Activated T-cell treated with anti-CD3 and anti-CD28 coated beads, Interleukin-2, amount 50 U/mL, for 72 hours (primary cell): ENCODE data around the gene PRR11. TPM values are rescaled to one million over a fixed set of nuclear protein-coding genes. Genes with fewer than 3 reads are reported as not detected.
"Not testable (repeated sequence)": the region's sequence is repeated elsewhere in the genome, so short reads cannot be mapped to it uniquely, and the experiment has no call there.

Experiments
- ATAC-seq, 2 donors: fragments of 150-1000 bp; cut with Tn5 transposase; replicated peaks in 1 of 2; 2 replicates each; pipeline ENCODE4 v1.10.0; 2021; ENCODE audit warnings: moderate library complexity in 2 of 2, mild to moderate bottlenecking in 1 of 2
- DNase-seq, 2 donors: peaks; one replicate each; pipeline ENCODE4 v3.0.0; 2021 to 2022; ENCODE audit warnings: mixed read lengths in 1 of 2
- H3K27ac Mint-ChIP-seq: one replicate; pipeline ENCODE4 v1.8.0; 2022; ENCODE audit warnings: mild to moderate bottlenecking, moderate library complexity, mixed read lengths
- H3K27me3 Mint-ChIP-seq: one replicate; pipeline ENCODE4 v1.8.0; 2022; ENCODE audit warnings: low read depth, mixed read lengths
- H3K36me3 Mint-ChIP-seq, 2 donors: one replicate each; pipeline ENCODE4 v1.8.0; 2022; ENCODE audit warnings: mixed read lengths in 2 of 2, mild to moderate bottlenecking in 1 of 2; ENCODE audit not compliant: insufficient read depth in 2 of 2
- H3K4me1 Mint-ChIP-seq: one replicate; pipeline ENCODE4 v1.8.0; 2022; ENCODE audit warnings: low read depth, mixed read lengths
- H3K4me3 Mint-ChIP-seq, 2 donors: one replicate each; pipeline ENCODE4 v1.8.0; 2022; ENCODE audit warnings: mild to moderate bottlenecking in 2 of 2, mixed read lengths in 2 of 2, moderate library complexity in 2 of 2
- H3K9me3 Mint-ChIP-seq, 2 donors: one replicate each; pipeline ENCODE4 v1.8.0; 2022; ENCODE audit warnings: mixed read lengths in 2 of 2
- total RNA-seq, 2 donors: library from RNA; stranded (reverse); gene quantifications; one replicate each; pipeline ENCODE4 v1.2.3, GENCODE V29; 2022

Gene PRR11
- total RNA-seq, 2 donors from 2014 or later: 99.5 to 108 TPM

DNA sequence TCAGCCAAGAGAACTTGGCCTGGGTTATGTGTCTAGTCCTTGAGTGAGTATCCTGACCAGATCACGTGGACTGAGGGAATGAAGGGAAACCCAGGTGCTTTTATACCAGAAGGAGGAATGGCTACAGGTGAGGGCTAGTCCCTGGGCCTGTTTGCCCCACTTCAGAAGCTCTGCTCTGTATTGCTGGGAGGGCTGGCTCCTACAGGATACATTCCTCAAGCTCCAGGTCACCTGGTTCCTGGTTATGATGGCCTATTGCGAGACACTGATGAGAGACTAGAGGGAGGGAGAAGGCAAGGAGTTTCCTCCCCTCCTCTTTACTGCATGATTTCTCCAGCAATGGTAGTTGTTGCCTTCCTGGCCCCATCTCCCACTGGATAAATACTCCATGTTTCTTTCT, 35.3 kb downstream of the PRR11 start:
- H3K4me1 Mint-ChIP-seq: peaks cover 5% of the 10 kb centered on the region
- DNase-seq: no peak
- no peak overlapping the region for H3K27ac Mint-ChIP-seq
- no peak overlapping the region for H3K4me3 Mint-ChIP-seq
- no peaks in the 10 kb centered on the region for H3K27me3 Mint-ChIP-seq
- no peak for ATAC-seq
- H3K36me3 Mint-ChIP-seq: peaks cover 6 to 29% of the 10 kb centered on the region in 2 donors
- no peaks in the 10 kb centered on the region for H3K9me3 Mint-ChIP-seq

DNA sequence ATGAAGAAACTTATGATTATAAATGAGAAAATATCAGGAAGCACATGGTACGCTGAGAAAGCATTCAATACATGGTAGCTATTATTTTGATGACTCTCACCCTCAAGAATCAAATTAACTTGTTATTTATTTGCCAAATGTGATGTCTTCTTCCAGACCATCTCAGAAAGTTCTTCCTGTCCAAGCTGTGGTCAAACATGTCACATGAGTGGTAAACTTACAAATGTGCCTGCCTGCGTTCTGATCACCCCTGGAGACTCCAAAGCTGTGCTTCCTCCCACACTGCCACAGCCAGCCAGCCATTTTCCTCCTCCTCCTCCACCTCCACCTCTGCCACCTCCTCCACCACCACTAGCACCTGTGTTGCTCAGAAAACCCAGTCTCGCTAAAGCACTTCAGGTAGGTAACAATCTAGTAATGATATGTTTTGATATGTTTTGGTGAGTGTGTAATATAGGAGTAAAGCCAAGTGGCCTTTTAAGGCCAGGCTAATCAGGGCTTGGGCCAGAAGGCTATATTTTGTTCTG, 37.9 kb downstream of the PRR11 start:
- H3K4me3 Mint-ChIP-seq: no peak overlapping the region
- ATAC-seq: no peak
- H3K36me3 Mint-ChIP-seq: peaks cover 4 to 28% of the 10 kb centered on the region in 2 donors
- no peak overlapping the region for H3K27ac Mint-ChIP-seq
- DNase-seq: no peak
- no peaks in the 10 kb centered on the region for H3K27me3 Mint-ChIP-seq
- no peaks in the 10 kb centered on the region for H3K9me3 Mint-ChIP-seq
- peaks cover 5% of the 10 kb centered on the region for H3K4me1 Mint-ChIP-seq

DNA sequence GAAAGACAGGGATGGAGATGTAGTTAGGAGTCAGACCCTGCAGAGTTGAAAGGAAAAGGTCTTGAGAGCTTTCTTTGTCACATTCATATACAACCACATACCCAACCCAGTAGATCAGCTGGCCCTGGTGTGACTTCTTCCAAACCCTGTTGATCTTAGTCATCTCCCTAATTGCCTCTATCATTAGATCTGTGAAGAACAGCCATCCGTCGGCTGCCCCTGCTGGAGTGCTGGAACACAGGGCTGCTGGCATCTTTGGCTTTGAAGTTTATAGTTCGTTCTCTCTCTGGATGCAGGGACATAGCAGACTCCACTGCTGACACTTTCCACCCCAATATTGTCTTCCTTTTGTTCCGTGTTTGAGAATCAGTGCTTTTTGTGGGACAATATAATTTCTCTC, 43.9 kb downstream of the PRR11 start:
- ATAC-seq (no peak), DNase-seq (no peak)
- Mint-ChIP-seq H3K27ac (no peak overlapping the region), H3K4me3 (no peak overlapping the region), H3K27me3 (no peaks in the 10 kb centered on the region), H3K36me3 (peaks cover 0 to 26% of the 10 kb centered on the region in 2 donors), H3K9me3 (no peaks in the 10 kb centered on the region), H3K4me1 (no peaks in the 10 kb centered on the region)

DNA sequence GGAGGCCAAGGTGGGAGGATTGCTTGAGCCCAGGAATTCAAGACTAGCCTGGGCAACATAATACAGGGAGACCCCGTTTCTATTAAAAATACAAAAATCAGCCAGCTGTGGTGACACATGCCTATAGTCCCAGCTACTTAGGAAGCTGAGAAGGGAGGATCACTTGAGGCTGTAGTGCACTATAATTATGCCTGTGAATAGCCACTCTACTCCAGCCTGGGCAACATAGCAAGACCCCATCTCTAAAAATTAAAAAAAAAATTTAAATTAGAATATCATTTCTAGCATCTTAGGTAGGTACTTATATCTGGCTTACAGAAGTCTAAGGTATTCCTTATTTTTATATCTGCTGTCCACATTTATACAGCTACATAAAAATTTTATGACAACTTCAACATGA, 46.8 kb downstream of the PRR11 start:
- H3K4me1 Mint-ChIP-seq: no peaks in the 10 kb centered on the region

DNA sequence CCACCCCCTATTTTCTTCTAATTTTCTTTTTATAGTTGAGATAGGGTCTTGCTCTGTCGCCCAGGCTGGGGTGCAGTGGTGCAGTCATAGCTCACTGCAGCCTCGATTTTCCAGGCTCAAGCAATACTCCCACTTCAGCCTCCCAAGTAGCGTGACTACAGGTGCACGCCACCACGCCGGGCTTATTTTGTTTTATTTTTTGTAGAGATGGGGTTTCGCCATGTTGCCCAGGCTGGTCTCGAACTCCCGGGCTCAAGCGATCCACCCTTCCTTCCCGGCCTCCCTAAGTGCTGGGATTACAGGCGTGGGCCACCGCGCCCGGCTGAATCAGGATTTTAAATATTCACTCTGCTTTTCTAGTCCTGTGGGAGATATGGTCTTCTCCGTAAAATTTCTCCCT, 63.8 kb downstream of the PRR11 start:
- peaks cover 0 to 6% of the 10 kb centered on the region in 2 donors for H3K36me3 Mint-ChIP-seq

More for the DNA sequence above, 46.8 kb downstream of the PRR11 start:
- Mint-ChIP-seq H3K27ac (no peak overlapping the region), H3K27me3 (no peaks in the 10 kb centered on the region), H3K4me3 (no peak overlapping the region), H3K36me3 (peaks cover 0 to 17% of the 10 kb centered on the region in 2 donors), H3K9me3 (no peaks in the 10 kb centered on the region)
- DNase-seq (no peak), ATAC-seq (no peak)

DNA sequence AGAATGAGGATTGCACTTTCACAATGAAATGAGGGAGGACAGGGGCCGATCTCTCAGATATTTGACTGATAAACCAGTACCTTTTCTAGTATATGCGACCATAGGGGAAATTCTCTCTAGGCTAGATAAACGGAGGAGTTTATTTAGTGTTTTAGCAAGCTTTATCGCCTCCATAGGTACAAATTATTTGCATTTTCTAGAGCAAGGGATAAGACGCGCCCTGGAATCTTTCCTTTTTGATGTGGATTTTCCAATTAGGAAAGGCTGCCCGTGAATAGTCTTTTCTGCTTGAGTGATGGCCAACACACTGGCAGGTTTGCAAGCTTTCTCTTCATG, 64.4 kb downstream of the PRR11 start:
- no peak for DNase-seq

More for the DNA sequence above, 63.8 kb downstream of the PRR11 start:
- no peaks in the 10 kb centered on the region for H3K9me3 Mint-ChIP-seq
- no peak for DNase-seq
- no peak for ATAC-seq
- H3K27me3 Mint-ChIP-seq: no peaks in the 10 kb centered on the region
- H3K27ac Mint-ChIP-seq: no peak overlapping the region
- peaks cover 14% of the 10 kb centered on the region for H3K4me1 Mint-ChIP-seq
- peak overlapping the region in 1 of 2 donors; percentile 97 for H3K4me3 Mint-ChIP-seq

DNA sequence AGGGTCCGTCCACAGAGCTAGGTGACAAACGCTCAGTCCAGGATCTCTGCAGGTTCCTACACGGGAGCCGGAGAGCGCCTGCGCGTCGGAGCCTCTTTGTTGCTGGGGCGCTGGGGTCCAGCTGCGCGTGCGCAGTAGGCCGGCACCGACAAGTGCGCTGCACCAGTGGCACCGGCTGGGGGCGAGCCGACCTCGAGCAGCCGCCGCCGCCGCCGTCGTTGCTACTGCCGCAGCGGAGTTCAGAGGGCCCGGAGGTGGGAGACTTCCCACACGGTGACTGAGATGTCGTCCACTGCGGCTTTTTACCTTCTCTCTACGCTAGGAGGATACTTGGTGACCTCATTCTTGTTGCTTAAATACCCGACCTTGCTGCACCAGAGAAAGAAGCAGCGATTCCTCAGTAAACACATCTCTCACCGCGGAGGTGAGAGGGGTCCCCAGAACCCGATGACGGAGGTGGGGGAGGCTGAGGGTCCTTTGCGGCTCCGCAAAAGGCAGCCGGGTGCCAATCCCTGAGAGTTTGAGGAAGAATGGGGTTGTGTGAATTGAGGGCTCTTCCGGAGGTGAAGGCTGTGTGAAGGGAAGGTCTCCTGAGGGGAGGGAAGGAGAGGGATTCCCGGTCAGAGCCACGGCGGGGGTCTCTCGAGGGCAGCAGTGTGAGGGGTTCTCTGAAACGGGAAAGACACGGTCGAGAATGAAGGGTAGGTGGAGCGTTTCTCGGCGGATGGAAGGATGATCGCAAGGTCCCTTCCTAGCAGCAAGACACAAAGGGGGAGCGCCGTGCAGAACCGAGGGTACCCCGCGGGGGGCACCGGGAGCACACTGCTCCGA, 65.0 kb downstream of the PRR11 start, which contains the start of gene GDPD1:
Gene GDPD1, plus strand, starts transcription at position 184 of the 831 bp plus-strand sequence. Its CDS starts 99 bp downstream, at position 283.
- peak; percentile 98 to 99 for DNase-seq
- no peaks in the 10 kb centered on the region for H3K27me3 Mint-ChIP-seq
- H3K27ac Mint-ChIP-seq: peak within 1 kb of the TSS; percentile 89
- peak within 1 kb of the TSS; percentile 97 to 99 for H3K4me3 Mint-ChIP-seq
- peaks cover 14% of the 10 kb centered on the region for H3K4me1 Mint-ChIP-seq
- peaks cover 0 to 6% of the 10 kb centered on the region in 2 donors for H3K36me3 Mint-ChIP-seq
- H3K9me3 Mint-ChIP-seq: no peaks in the 10 kb centered on the region
- ATAC-seq: peak; percentile 98 to 99

More for the DNA sequence above, 64.4 kb downstream of the PRR11 start:
- Mint-ChIP-seq H3K4me1 (peaks cover 14% of the 10 kb centered on the region), H3K4me3 (peak overlapping the region; percentile 97 to 99), H3K9me3 (no peaks in the 10 kb centered on the region), H3K27me3 (no peaks in the 10 kb centered on the region), H3K27ac (peak overlapping the region; percentile 89), H3K36me3 (peaks cover 0 to 6% of the 10 kb centered on the region in 2 donors)
- no peak for ATAC-seq

DNA sequence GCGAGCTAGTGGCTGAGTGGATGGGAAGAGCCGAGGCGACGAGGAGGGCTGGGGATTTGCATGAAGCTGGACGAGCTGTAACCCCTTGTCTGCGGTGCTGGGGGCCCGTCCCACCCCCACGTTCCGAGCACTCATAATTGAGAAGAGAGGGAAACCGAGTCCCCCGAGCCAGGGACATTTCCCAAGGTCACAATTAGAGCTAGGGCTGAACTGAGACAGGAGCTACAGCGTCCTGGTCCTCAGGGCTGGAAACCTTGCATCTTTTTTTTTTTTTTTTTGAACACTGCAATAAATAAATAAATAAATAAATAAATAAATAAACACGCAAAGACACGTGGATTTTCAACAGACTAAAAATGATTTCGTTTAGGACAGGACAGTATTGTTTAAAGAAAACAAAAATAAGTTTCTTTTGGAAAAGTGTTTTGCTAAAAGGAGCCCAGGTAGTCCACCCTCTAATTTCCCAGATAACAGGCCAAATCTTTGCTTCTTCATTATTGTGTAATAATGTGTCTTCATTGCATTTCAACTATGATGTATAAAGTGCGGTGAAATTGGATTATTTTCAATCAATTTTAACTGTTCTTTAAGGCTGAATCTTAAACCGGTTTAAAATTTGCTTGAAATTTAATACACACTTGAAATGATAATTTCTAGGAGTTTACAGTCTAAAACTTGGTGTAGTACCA, 65.8 kb downstream of the PRR11 start:
- Mint-ChIP-seq H3K9me3 (no peaks in the 10 kb centered on the region), H3K27me3 (no peaks in the 10 kb centered on the region), H3K4me3 (peak overlapping the region; percentile 97 to 99), H3K4me1 (peaks cover 14% of the 10 kb centered on the region), H3K27ac (peak overlapping the region; percentile 89), H3K36me3 (peaks cover 0 to 6% of the 10 kb centered on the region in 2 donors)
- no peak for DNase-seq
- ATAC-seq: no peak

DNA sequence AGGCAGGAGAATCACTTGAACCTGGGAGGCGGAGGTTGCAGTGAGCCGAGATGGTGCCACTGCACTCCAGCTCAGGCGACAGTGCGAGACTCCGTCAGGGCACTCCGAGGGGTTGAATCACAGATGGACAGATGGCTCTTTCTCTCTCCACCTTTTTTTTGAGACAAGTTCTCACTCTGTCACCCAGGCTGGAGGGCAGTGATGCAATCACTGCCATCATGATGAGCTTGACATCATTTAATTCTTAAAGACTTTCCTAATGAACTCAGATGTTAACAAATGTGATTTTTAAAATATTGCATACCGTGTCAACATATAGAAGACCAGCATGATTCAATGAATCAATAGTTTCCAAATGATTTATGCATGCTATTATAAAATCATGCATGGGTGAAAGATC, 68.3 kb downstream of the PRR11 start:
- Mint-ChIP-seq H3K9me3 (no peaks in the 10 kb centered on the region), H3K36me3 (peaks cover 0 to 6% of the 10 kb centered on the region in 2 donors), H3K4me1 (peaks cover 14% of the 10 kb centered on the region), H3K27me3 (no peaks in the 10 kb centered on the region), H3K4me3 (no peak overlapping the region), H3K27ac (no peak overlapping the region)
- ATAC-seq (no peak), DNase-seq (no peak)

DNA sequence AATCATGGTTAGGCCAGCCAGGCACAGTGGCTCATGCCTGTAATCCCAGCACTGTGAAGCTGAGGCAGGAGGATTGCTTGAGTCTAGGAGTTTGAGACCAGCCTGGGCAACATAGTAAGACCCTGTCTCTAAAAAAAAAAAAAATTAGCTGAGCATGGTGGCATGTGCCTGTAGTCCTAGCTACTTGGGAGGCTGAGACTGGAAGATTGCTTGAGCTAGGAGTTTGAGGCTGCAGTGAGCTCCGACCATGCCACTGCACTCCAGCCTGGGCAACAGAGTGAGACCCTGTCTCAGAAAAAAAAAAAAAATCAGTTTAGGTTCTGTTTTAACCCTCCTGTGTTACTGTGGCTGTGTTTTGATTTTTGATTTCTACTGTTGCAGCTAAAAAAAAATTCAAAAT, 73.0 kb downstream of the PRR11 start:
- not testable (repeated sequence) for ATAC-seq, DNase-seq, H3K27ac Mint-ChIP-seq, H3K27me3 Mint-ChIP-seq, H3K4me1 Mint-ChIP-seq, H3K36me3 Mint-ChIP-seq, H3K4me3 Mint-ChIP-seq, H3K9me3 Mint-ChIP-seq

DNA sequence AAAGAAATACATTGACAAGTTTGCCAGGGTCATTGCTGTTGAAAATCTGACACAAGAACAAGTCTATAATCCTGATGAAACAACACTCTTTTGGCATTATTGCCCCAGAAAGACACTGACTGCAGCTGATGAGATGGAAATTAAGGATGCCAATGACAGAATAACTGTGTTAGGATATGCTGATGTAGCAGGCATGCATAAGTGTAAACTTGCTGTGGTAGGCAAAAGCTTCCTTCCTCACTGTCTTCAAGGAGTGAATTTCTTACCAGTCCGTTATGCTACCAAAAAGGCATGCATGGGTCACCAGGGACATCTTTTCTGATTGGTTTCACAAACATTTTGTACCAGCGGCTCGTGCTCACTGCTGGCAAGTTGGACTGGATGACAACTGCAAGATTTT, 75.2 kb downstream of the PRR11 start:
- H3K4me1 Mint-ChIP-seq: no peaks in the 10 kb centered on the region
- H3K9me3 Mint-ChIP-seq: no peaks in the 10 kb centered on the region
- H3K27ac Mint-ChIP-seq: no peak overlapping the region
- H3K4me3 Mint-ChIP-seq: no peak overlapping the region
- no peak for DNase-seq
- no peaks in the 10 kb centered on the region for H3K36me3 Mint-ChIP-seq
- H3K27me3 Mint-ChIP-seq: no peaks in the 10 kb centered on the region
- no peak for ATAC-seq

DNA sequence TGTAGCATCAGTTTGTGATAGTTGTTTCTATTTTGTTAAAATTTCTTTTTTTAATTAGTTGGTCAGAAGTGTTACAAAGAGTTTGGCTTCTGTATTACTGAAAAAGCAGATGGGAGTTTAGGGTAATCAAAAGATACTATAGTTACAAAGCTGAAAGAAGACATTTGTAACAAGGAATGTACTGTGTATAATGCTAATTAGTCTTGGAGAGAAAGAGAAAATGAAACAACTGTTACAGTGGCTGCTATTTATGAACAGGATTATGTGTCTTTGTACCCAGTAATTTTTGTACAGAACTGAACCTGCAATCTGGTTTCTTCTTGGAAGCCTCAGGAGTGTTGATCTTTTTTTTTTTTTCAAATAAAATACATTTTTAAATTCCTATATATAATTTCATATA, 79.1 kb downstream of the PRR11 start:
- H3K9me3 Mint-ChIP-seq: no peaks in the 10 kb centered on the region
- H3K27me3 Mint-ChIP-seq: no peaks in the 10 kb centered on the region
- peak overlapping the region; percentile 42 for H3K27ac Mint-ChIP-seq
- no peaks in the 10 kb centered on the region for H3K4me1 Mint-ChIP-seq
- ATAC-seq (no peak), DNase-seq (no peak)
- no peak overlapping the region for H3K4me3 Mint-ChIP-seq
- no peaks in the 10 kb centered on the region for H3K36me3 Mint-ChIP-seq

DNA sequence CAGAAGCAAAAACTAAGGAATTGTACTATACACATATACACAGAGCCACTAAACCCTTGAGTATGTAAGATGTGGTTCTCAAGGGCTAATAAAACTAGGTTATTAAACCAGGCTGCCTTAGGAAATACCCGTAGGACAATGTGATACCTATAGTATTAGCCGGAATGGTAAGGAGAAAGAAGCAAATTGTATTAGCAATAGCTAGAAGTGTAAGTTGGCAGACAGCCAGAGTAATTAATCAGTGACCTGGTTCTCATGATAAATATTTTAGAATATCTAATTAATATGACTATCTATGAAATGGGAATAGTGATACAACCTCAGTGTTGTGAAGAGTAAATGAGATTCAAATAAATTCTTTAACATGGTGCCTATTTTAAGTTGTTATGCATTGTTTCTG, 83.4 kb downstream of the PRR11 start:
- Mint-ChIP-seq H3K27me3 (no peaks in the 10 kb centered on the region), H3K27ac (no peak overlapping the region), H3K4me1 (no peaks in the 10 kb centered on the region), H3K36me3 (no peaks in the 10 kb centered on the region), H3K9me3 (no peaks in the 10 kb centered on the region), H3K4me3 (no peak overlapping the region)
- ATAC-seq (no peak), DNase-seq (no peak)
